B cell (primary cell): ENCODE measurements around the gene CLCN1.

Experiments used
- EZH2 ChIP-seq: IDR thresholded peaks from 2 replicates; pipeline ENCODE4 v1.6.1; 2012; ENCODE audit warnings: borderline replicate concordance, low read depth, mild to moderate bottlenecking, moderate library complexity, low read length; ENCODE audit not compliant: insufficient read depth, poor library complexity, severe bottlenecking
- TF ChIP-seq, protein P1 (sequence below): fragments of 200-600 bp; IDR thresholded peaks from one replicate; pipeline ENCODE4 v1.8.0; 2022; ENCODE audit warnings: antibody characterized with exemption, mild to moderate bottlenecking

- TF ChIP-seq, protein P1, sequence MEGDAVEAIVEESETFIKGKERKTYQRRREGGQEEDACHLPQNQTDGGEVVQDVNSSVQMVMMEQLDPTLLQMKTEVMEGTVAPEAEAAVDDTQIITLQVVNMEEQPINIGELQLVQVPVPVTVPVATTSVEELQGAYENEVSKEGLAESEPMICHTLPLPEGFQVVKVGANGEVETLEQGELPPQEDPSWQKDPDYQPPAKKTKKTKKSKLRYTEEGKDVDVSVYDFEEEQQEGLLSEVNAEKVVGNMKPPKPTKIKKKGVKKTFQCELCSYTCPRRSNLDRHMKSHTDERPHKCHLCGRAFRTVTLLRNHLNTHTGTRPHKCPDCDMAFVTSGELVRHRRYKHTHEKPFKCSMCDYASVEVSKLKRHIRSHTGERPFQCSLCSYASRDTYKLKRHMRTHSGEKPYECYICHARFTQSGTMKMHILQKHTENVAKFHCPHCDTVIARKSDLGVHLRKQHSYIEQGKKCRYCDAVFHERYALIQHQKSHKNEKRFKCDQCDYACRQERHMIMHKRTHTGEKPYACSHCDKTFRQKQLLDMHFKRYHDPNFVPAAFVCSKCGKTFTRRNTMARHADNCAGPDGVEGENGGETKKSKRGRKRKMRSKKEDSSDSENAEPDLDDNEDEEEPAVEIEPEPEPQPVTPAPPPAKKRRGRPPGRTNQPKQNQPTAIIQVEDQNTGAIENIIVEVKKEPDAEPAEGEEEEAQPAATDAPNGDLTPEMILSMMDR = no peak
- no peak for TF ChIP-seq EZH2
These were observed 7.1 kb downstream of the CLCN1 start for GRCh38 chr7:143322760-143323633.
